ENCODE measurements around the gene KCNG4.

KCNG4 gene

GRCh38 chr16:84239141-84239769, 557 bp downstream of the KCNG4 start:
- no peak for TF ChIP-seq CTCF (IDR thresholded peaks at IDR 0.05; ENCODE audit: insufficient read depth, low read depth, low read length, missing control alignments)
- H3K4me3 ChIP-seq (ENCODE audit: low read depth, low read length): no peak overlapping the region
- no peak for DNase-seq (ENCODE audit: low read depth)

- no peak overlapping the region for H3K4me3 ChIP-seq (ENCODE audit: low read depth, low read length)
- DNase-seq (ENCODE audit: low read depth): no peak
- no peak for TF ChIP-seq CTCF (IDR thresholded peaks at IDR 0.05; ENCODE audit: insufficient read depth, low read depth, low read length, missing control alignments)
Measured at GRCh38 chr16:84237994-84238750, 1.6 kb downstream of the KCNG4 start.

GRCh38 chr16:84236671-84237070, 3.1 kb downstream of the KCNG4 start:
- no peak overlapping the region for H3K4me3 ChIP-seq (ENCODE audit: low read depth, low read length)
- DNase-seq (ENCODE audit: low read depth): no peak
- no peak for TF ChIP-seq CTCF (IDR thresholded peaks at IDR 0.05; ENCODE audit: insufficient read depth, low read depth, low read length, missing control alignments)

GRCh38 chr16:84234321-84235241, 5.2 kb downstream of the KCNG4 start:
- no peak for DNase-seq (ENCODE audit: low read depth)

GRCh38 chr16:84233748-84234147, 6.1 kb downstream of the KCNG4 start:
- TF ChIP-seq CTCF (IDR thresholded peaks at IDR 0.05; ENCODE audit: insufficient read depth, low read depth, low read length, missing control alignments): no peak
- no peak for DNase-seq (ENCODE audit: low read depth)
- no peak overlapping the region for H3K4me3 ChIP-seq (ENCODE audit: low read depth, low read length)

More at GRCh38 chr16:84234321-84235241, 5.2 kb downstream of the KCNG4 start:
- H3K4me3 ChIP-seq (ENCODE audit: low read depth, low read length): no peak overlapping the region
- TF ChIP-seq CTCF (IDR thresholded peaks at IDR 0.05; ENCODE audit: insufficient read depth, low read depth, low read length, missing control alignments): no peak

GRCh38 chr16:84232969-84233368, 6.8 kb downstream of the KCNG4 start:
- H3K4me3 ChIP-seq (ENCODE audit: low read depth, low read length): no peak overlapping the region
- DNase-seq (ENCODE audit: low read depth): no peak
- TF ChIP-seq CTCF (IDR thresholded peaks at IDR 0.05; ENCODE audit: insufficient read depth, low read depth, low read length, missing control alignments): no peak

All from GM12865 (cell line).